WTC11 (cell line): ENCODE data around the gene CKAP2L.

Source experiments
- ARID4B ChIP-seq: sonication (generic); formaldehyde crosslinking; IDR thresholded peaks from 2 replicates; pipeline ENCODE4 v1.8.0; 2023; ENCODE audit warnings: missing genetic modification reagents, mild to moderate bottlenecking, borderline replicate concordance
- ETV6 ChIP-seq: sonication (generic); formaldehyde crosslinking; IDR thresholded peaks from 2 replicates; pipeline ENCODE4 v1.8.1; 2022; ENCODE audit warnings: mild to moderate bottlenecking, missing genetic modification reagents
- JUN ChIP-seq: sonication (generic); formaldehyde crosslinking; IDR thresholded peaks from 2 replicates; pipeline ENCODE4 v1.8.0; 2023; ENCODE audit warnings: mild to moderate bottlenecking, missing genetic modification reagents
- NR2C2 ChIP-seq: sonication (generic); formaldehyde crosslinking; IDR thresholded peaks from 2 replicates; pipeline ENCODE4 v1.8.0; 2022; ENCODE audit warnings: mild to moderate bottlenecking, missing genetic modification reagents
- TP53 ChIP-seq: sonication (generic); formaldehyde crosslinking; IDR thresholded peaks from 2 replicates; pipeline ENCODE4 v1.8.1; 2023; ENCODE audit warnings: mild to moderate bottlenecking, missing genetic modification reagents
- ZBTB43 ChIP-seq: sonication (generic); formaldehyde crosslinking; IDR thresholded peaks from 2 replicates; pipeline ENCODE4 v1.8.1; 2023; ENCODE audit warnings: mild to moderate bottlenecking, missing genetic modification reagents
- ZNF263 ChIP-seq: sonication (generic); formaldehyde crosslinking; IDR thresholded peaks from 2 replicates; pipeline ENCODE4 v1.8.1; 2022; ENCODE audit warnings: low read depth, mild to moderate bottlenecking, moderate library complexity, missing genetic modification reagents
- ZNF423 ChIP-seq: fragments of 250-450 bp; sonication (Bioruptor Pico); IDR thresholded peaks from 2 replicates; pipeline ENCODE4 v2.1.2; 2022; ENCODE audit warnings: mild to moderate bottlenecking, moderate library complexity
- TF ChIP-seq, protein P1 (sequence below): fragments of 200-600 bp; IDR thresholded peaks from 2 replicates; pipeline ENCODE4 v1.8.0; 2022; ENCODE audit warnings: antibody characterized with exemption
- TF ChIP-seq, protein P2 (sequence below): sonication (generic); formaldehyde crosslinking; IDR thresholded peaks from 2 replicates; pipeline ENCODE4 v1.8.1; 2022; ENCODE audit warnings: low read depth, mild to moderate bottlenecking, moderate library complexity, missing genetic modification reagents, borderline replicate concordance

- TF ChIP-seq TP53 (CRISPR knock-in tag) (no peak), ZNF263 (CRISPR knock-in tag) (no peak), JUN (CRISPR knock-in tag) (no peak), ZBTB43 (CRISPR knock-in tag) (no peak), ZNF423 (CRISPR knock-in tag) (no peak), ETV6 (CRISPR knock-in tag) (no peak), ARID4B (CRISPR knock-in tag) (no peak), NR2C2 (CRISPR knock-in tag) (no peak)
- TF ChIP-seq, protein P1, sequence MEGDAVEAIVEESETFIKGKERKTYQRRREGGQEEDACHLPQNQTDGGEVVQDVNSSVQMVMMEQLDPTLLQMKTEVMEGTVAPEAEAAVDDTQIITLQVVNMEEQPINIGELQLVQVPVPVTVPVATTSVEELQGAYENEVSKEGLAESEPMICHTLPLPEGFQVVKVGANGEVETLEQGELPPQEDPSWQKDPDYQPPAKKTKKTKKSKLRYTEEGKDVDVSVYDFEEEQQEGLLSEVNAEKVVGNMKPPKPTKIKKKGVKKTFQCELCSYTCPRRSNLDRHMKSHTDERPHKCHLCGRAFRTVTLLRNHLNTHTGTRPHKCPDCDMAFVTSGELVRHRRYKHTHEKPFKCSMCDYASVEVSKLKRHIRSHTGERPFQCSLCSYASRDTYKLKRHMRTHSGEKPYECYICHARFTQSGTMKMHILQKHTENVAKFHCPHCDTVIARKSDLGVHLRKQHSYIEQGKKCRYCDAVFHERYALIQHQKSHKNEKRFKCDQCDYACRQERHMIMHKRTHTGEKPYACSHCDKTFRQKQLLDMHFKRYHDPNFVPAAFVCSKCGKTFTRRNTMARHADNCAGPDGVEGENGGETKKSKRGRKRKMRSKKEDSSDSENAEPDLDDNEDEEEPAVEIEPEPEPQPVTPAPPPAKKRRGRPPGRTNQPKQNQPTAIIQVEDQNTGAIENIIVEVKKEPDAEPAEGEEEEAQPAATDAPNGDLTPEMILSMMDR: no peak
- TF ChIP-seq, protein P2, sequence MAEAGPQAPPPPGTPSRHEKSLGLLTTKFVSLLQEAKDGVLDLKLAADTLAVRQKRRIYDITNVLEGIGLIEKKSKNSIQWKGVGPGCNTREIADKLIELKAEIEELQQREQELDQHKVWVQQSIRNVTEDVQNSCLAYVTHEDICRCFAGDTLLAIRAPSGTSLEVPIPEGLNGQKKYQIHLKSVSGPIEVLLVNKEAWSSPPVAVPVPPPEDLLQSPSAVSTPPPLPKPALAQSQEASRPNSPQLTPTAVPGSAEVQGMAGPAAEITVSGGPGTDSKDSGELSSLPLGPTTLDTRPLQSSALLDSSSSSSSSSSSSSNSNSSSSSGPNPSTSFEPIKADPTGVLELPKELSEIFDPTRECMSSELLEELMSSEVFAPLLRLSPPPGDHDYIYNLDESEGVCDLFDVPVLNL: no peak
Observed at GRCh38 chr2:112787294-112787693, 22.9 kb upstream of the CKAP2L start.
